Endothelial cell of umbilical vein (primary cell): ENCODE data around the gene CASP3. TPM values are rescaled to one million over a fixed set of nuclear protein-coding genes. Genes with fewer than 3 reads are reported as not detected.

Experiments
- BruUV-seq: library from RNA; stranded (reverse); fragments of 400-500 nt; replicated peaks from 2 replicates; lab custom pipeline; 2021; lab: Mats Ljungman, UMichigan
- CTCF ChIA-PET: fragments of 300-600, 350-600 bp; sonication (Branson Sonifier 250); formaldehyde crosslinking; loops from one replicate; lab custom pipeline; 2021; ENCODE audit warnings: antibody characterized with exemption, inconsistent platforms; lab: Charles Lee
- POLR2A ChIA-PET: fragments of 300-600, 350-600 bp; sonication (Branson Sonifier 250); formaldehyde crosslinking; loops from one replicate; lab custom pipeline; 2021; ENCODE audit warnings: antibody characterized with exemption, inconsistent platforms; lab: Charles Lee
- DNase-seq: peaks from one replicate; pipeline ENCODE4 v3.0.0-alpha.2; 2011; ENCODE audit warnings: low read depth, low spot score
- FAIRE-seq: peaks from 2 replicates; lab custom pipeline; 2011; peaks lifted over from hg19 to GRCh38; lab: Jason Lieb, UNC
- H2AFZ ChIP-seq: 2 replicates; pipeline ENCODE4 v1.6.0; 2012; ENCODE audit warnings: low read depth, low read length, control low read depth, inconsistent platforms
- H3K27ac ChIP-seq: 2 replicates; pipeline ENCODE4 v1.5.1; 2011; ENCODE audit warnings: low read depth, mild to moderate bottlenecking, control low read depth, low read length, moderate library complexity; ENCODE audit not compliant: insufficient read depth
- H3K27me3 ChIP-seq, 2 experiments: 2 replicates each; pipeline versions ENCODE4 v1.6.0 to v1.6.1; 2011; ENCODE audit warnings: low read length in 2 of 2, mixed read lengths in 1 of 2; ENCODE audit not compliant: control insufficient read depth in 2 of 2, insufficient read depth in 2 of 2
- H3K36me3 ChIP-seq, 2 experiments: 2 replicates in 1 of 2; 3 replicates in 1 of 2; pipeline ENCODE4 v1.5.1; 2011; ENCODE audit warnings: low read length in 2 of 2, mild to moderate bottlenecking in 1 of 2, moderate library complexity in 1 of 2; ENCODE audit not compliant: control insufficient read depth in 2 of 2, insufficient read depth in 2 of 2; ENCODE audit errors: extremely low read depth in 1 of 2
- H3K4me1 ChIP-seq: 3 replicates; pipeline ENCODE4 v1.5.1; 2011; ENCODE audit warnings: mild to moderate bottlenecking, low read length; ENCODE audit not compliant: control insufficient read depth, insufficient read depth; ENCODE audit errors: extremely low read depth
- H3K4me2 ChIP-seq: 2 replicates; pipeline ENCODE4 v1.6.1; 2011; ENCODE audit warnings: low read length, control low read depth, mixed read lengths; ENCODE audit not compliant: insufficient read depth
- H3K4me3 ChIP-seq, 3 experiments: fragments of 200-600 bp in 1 of 3; sonication (generic), shearing (Covaris generic) in 1 of 3; replicated peaks in 1 of 3; 2 replicates each; pipeline ENCODE4 v1.5.1; 2011 to 2016; ENCODE audit warnings: control low read depth in 3 of 3, low read length in 3 of 3, mild to moderate bottlenecking in 2 of 3, inconsistent platforms in 1 of 3, low read depth in 1 of 3, moderate library complexity in 1 of 3; ENCODE audit not compliant: insufficient read depth in 1 of 3
- H3K79me2 ChIP-seq: 2 replicates; pipeline ENCODE4 v1.6.0; 2012; ENCODE audit warnings: low read length, inconsistent platforms; ENCODE audit not compliant: control insufficient read depth, insufficient read depth
- H3K9ac ChIP-seq: replicated peaks from 2 replicates; pipeline ENCODE3; 2011; ENCODE audit warnings: low read length, control low read depth; ENCODE audit not compliant: insufficient read depth; ENCODE audit errors: extremely low read depth
- H3K9me1 ChIP-seq: replicated peaks from 3 replicates; pipeline ENCODE4 v1.6.0; 2011; ENCODE audit warnings: mild to moderate bottlenecking, low read length; ENCODE audit not compliant: control insufficient read depth, insufficient read depth; ENCODE audit errors: extremely low read depth
- H3K9me3 ChIP-seq: replicated peaks from 2 replicates; pipeline ENCODE4 v1.5.1; 2012; ENCODE audit warnings: low read length, inconsistent platforms; ENCODE audit not compliant: control insufficient read depth, insufficient read depth
- H4K20me1 ChIP-seq: replicated peaks from 2 replicates; pipeline ENCODE3; 2011; ENCODE audit warnings: mild to moderate bottlenecking, low read length; ENCODE audit not compliant: control insufficient read depth, insufficient read depth; ENCODE audit errors: extremely low read depth
- CTCF ChIP-seq, 2 donors: IDR thresholded peaks; 1 replicate in 1 of 2; 2 replicates in 1 of 2; pipeline ENCODE4 v1.5.1; 2011; ENCODE audit warnings: low read length in 2 of 2, mild to moderate bottlenecking in 2 of 2, moderate library complexity in 2 of 2, control low read depth in 1 of 2, inconsistent platforms in 1 of 2, low read depth in 1 of 2; ENCODE audit not compliant: insufficient read depth in 1 of 2; ENCODE audit errors: extremely low read depth in 1 of 2
- EZH2 ChIP-seq: IDR thresholded peaks from 2 replicates; pipeline ENCODE4 v1.6.1; 2012; ENCODE audit warnings: borderline replicate concordance, low read depth, mild to moderate bottlenecking, moderate library complexity, low read length, inconsistent platforms; ENCODE audit not compliant: severe bottlenecking
- FOS ChIP-seq: IDR thresholded peaks from 2 replicates; pipeline ENCODE4 v1.6.1; 2011; ENCODE audit warnings: mild to moderate bottlenecking, low read length, moderate library complexity, borderline replicate concordance; ENCODE audit not compliant: insufficient read depth
- GATA2 ChIP-seq: IDR thresholded peaks from 2 replicates; pipeline ENCODE4 v1.7.0; 2011; ENCODE audit warnings: low read depth, mild to moderate bottlenecking, moderate library complexity, mixed read lengths, low read length; ENCODE audit not compliant: insufficient read length, insufficient read depth
- JUN ChIP-seq: IDR thresholded peaks from 2 replicates; pipeline ENCODE4 v1.6.1; 2011; ENCODE audit warnings: borderline replicate concordance, low read depth; ENCODE audit not compliant: insufficient read length, insufficient read depth
- MYC ChIP-seq: IDR thresholded peaks from one replicate; pipeline ENCODE4 v1.6.1; 2011; ENCODE audit warnings: mild to moderate bottlenecking, low read depth, low read length
- POLR2A ChIP-seq: IDR thresholded peaks from 2 replicates; pipeline ENCODE4 v1.6.1; 2012; ENCODE audit warnings: low read depth, mild to moderate bottlenecking, control low read depth, low read length
- POLR2AphosphoS5 ChIP-seq: IDR thresholded peaks from 2 replicates; pipeline ENCODE4 v1.6.1; 2012; ENCODE audit warnings: low read depth, mild to moderate bottlenecking, control low read depth, low read length, moderate library complexity; ENCODE audit not compliant: insufficient read depth
- dilution Hi-C: fragments of 300-500 bp; cut with MboI; formaldehyde crosslinking; loops from one replicate; pipeline ENCODE4 v1.15.0; 2019; ENCODE audit warnings: low sequenced_read_pairs; ENCODE audit not compliant: extremely low pct_ligation_motif_present
- intact Hi-C: fragments of 100-400 bp; cut with micrococcal nuclease; formaldehyde crosslinking; loops from one replicate; pipeline ENCODE4 v1.10.0; 2022
- polyA plus RNA-seq, 4 experiments: library from polyadenylated mRNA; depleted of rRNA in 3 of 4; stranded (reverse) in 3 of 4; unstranded in 1 of 4; fragments of >200 nt; gene quantifications; 2 replicates each; pipeline versions ENCODE4 v1.2.1 to v1.2.3, GENCODE V29; 2011 to 2012; ENCODE audit warnings: missing spikeins in 1 of 4
- total RNA-seq: library from RNA; stranded (reverse); gene quantifications from 2 replicates; pipeline ENCODE4 v1.2.3, GENCODE V29; 2021
- TF ChIP-seq, protein P1 (sequence below): IDR thresholded peaks from 2 replicates; pipeline ENCODE4 v1.6.1; 2011; ENCODE audit not compliant: insufficient read depth, insufficient read length

Gene CASP3
- total and polyA plus RNA-seq, 2 donors (not counting 3 experiments of a cell fraction or from before 2014, with no cell fraction given) = 26.0 to 54.5 TPM

DNA sequence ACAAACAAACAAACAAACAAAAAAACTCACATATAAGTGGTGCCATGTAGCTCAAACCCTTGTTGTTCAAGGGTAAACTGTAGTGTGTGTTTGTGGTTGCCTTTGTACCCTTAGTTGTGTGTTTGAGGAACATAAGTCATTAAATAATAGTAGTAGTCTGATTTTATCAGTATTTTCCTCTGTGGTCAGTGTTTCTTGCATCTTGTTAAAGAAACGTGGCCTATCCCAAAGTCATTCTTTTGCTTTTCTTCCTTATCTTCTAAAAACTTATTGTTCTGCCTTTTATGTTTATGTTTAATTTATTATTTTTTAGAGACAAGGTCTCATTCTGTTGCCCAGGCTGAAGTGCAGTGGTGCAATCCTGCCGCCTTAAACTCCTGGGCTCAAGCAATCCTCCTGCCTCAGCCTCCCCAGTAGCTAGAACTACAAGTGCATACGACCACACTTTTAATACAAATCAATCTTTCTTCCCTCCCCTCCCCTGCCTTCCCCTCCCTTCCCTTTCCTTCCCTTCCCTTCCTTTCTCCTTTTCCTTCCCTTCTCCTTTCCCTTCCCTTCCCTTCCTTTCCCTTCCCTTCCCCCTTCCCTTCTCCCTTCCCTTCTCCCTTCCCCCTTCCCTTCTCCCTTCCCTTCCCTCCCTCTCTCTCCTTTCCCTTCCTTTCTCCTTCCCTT, 26.7 kb upstream of the CASP3 start:
- H3K4me3 ChIP-seq = no peak overlapping the region
- POLR2A ChIA-PET = no interaction called here
- dilution Hi-C loops (no loop called here), intact Hi-C loops (no loop called here)
- no peak for TF ChIP-seq CTCF (IDR thresholded peaks at IDR 0.05; ENCODE audit: extremely low read depth in 1 of 2, insufficient read depth in 1 of 2, low read depth in 1 of 2, low read length in 2 of 2)
- TF ChIP-seq POLR2AphosphoS5 = no peak
- TF ChIP-seq FOS = no peak
- TF ChIP-seq GATA2 = no peak
- TF ChIP-seq, protein P1, sequence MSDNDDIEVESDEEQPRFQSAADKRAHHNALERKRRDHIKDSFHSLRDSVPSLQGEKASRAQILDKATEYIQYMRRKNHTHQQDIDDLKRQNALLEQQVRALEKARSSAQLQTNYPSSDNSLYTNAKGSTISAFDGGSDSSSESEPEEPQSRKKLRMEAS = no peak
- no peak for TF ChIP-seq MYC
- no peak for TF ChIP-seq JUN
- TF ChIP-seq POLR2A = no peak
- TF ChIP-seq EZH2 = no peak
- no peak overlapping the region for H2AFZ ChIP-seq
- H3K9me3 ChIP-seq = no peaks in the 10 kb centered on the region
- no peaks in the 10 kb centered on the region for H4K20me1 ChIP-seq
- H3K9ac ChIP-seq = no peak overlapping the region
- no TSS peak for BruUV-seq
- no peaks in the 10 kb centered on the region for H3K27me3 ChIP-seq
- CTCF ChIA-PET = no interaction called here
- no peaks in the 10 kb centered on the region for H3K36me3 ChIP-seq
- H3K9me1 ChIP-seq = no peaks in the 10 kb centered on the region
- DNase-seq (no peak), FAIRE-seq (no peak)
- H3K4me2 ChIP-seq = no peak overlapping the region
- no peaks in the 10 kb centered on the region for H3K79me2 ChIP-seq
- H3K4me1 ChIP-seq = no peaks in the 10 kb centered on the region
- no peak overlapping the region for H3K27ac ChIP-seq
